ENCODE results near the gene DLX3.

DNA sequence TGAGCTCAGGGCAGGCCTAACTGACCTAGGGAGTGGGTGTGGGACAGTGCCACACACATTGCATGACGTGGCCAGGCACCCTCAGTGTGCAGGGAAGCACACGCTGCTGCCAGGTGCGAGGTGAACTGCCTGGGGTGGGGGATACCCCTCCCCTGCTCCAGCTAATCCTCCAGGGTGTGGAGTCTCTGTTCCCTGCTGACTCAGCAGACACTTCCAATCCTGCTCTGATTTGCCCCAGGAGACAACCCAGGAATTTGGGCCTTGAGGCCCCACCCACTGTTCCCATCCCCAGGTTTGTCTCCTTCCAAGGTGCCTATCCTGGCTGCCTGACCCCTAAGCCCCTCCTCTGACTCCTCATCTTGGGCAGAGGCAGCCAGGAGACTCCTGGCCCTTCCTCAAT, 10.7 kb downstream of the DLX3 start:
- TF ChIP-seq, protein P1, sequence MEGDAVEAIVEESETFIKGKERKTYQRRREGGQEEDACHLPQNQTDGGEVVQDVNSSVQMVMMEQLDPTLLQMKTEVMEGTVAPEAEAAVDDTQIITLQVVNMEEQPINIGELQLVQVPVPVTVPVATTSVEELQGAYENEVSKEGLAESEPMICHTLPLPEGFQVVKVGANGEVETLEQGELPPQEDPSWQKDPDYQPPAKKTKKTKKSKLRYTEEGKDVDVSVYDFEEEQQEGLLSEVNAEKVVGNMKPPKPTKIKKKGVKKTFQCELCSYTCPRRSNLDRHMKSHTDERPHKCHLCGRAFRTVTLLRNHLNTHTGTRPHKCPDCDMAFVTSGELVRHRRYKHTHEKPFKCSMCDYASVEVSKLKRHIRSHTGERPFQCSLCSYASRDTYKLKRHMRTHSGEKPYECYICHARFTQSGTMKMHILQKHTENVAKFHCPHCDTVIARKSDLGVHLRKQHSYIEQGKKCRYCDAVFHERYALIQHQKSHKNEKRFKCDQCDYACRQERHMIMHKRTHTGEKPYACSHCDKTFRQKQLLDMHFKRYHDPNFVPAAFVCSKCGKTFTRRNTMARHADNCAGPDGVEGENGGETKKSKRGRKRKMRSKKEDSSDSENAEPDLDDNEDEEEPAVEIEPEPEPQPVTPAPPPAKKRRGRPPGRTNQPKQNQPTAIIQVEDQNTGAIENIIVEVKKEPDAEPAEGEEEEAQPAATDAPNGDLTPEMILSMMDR (IDR thresholded peaks at IDR 0.05; ENCODE audit: borderline replicate concordance, extremely low read depth, low read length, poor library complexity, severe bottlenecking): no peak
- no peak for TF ChIP-seq EZH2 (IDR thresholded peaks at IDR 0.05; ENCODE audit: borderline replicate concordance, low read depth, low read length, severe bottlenecking)

Measured in DND-41 (cell line).